NCI-H187 (cell line): Measurements from ENCODE around the gene IL16.
"Not testable (repeated sequence)": the region's sequence is repeated elsewhere in the genome, so short reads cannot be mapped to it uniquely, and the experiment has no call there.

Experiments used
- DNase-seq, 2 experiments: peaks; one replicate each; lab custom pipeline; 2025; lab: John Stamatoyannopoulos, UW

IL16 gene

GRCh38 chr15:81314378-81314777 lies 117.7 kb downstream of the IL16 start:
- no peak for DNase-seq

- DNase-seq = no peak
Measured at GRCh38 chr15:81315452-81316175, 118.9 kb downstream of the IL16 start.

- DNase-seq = no peak
Measured at GRCh38 chr15:81316267-81316666, 119.6 kb downstream of the IL16 start.

- no peak for DNase-seq
Measured at GRCh38 chr15:81317642-81318017, 121.0 kb downstream of the IL16 start.

- DNase-seq = no peak
Measured at GRCh38 chr15:81321667-81322066, 125.0 kb downstream of the IL16 start.

GRCh38 chr15:81322676-81323253 lies 126.1 kb downstream of the IL16 start:
- no peak for DNase-seq

- DNase-seq = no peak
Measured at GRCh38 chr15:81323559-81323943, 126.9 kb downstream of the IL16 start.

GRCh38 chr15:81323944-81324881 lies 127.5 kb downstream of the IL16 start, which contains the start of gene STARD5:
TSS of gene STARD5 (minus strand) at chr15:81324141. CDS start at chr15:81324099, 42 bp downstream.
- DNase-seq = peak; percentile 86 to 92

- no peak for DNase-seq
Measured at GRCh38 chr15:81326466-81327212, 130.0 kb downstream of the IL16 start.

GRCh38 chr15:81327516-81327915 lies 130.8 kb downstream of the IL16 start:
- DNase-seq = no peak

- no peak for DNase-seq
Measured at GRCh38 chr15:81329446-81329845, 132.8 kb downstream of the IL16 start.

- no peak for DNase-seq
Measured at GRCh38 chr15:81330366-81331090, 133.8 kb downstream of the IL16 start.

- not testable (repeated sequence) for DNase-seq
Measured at GRCh38 chr15:81331141-81331540, 134.5 kb downstream of the IL16 start.

- DNase-seq = no peak
Measured at GRCh38 chr15:81331600-81331999, 134.9 kb downstream of the IL16 start.

GRCh38 chr15:81332326-81332725 lies 135.6 kb downstream of the IL16 start:
- no peak for DNase-seq

GRCh38 chr15:81333363-81333762 lies 136.7 kb downstream of the IL16 start:
- no peak for DNase-seq

- peak; percentile 48 to 74 for DNase-seq
Measured at GRCh38 chr15:81334768-81335435, 138.2 kb downstream of the IL16 start.

GRCh38 chr15:81335631-81336030 lies 139.0 kb downstream of the IL16 start:
- peak in 1 of 2 experiments; percentile 69 for DNase-seq

- DNase-seq = no peak
Measured at GRCh38 chr15:81336568-81336967, 139.9 kb downstream of the IL16 start.

GRCh38 chr15:81337241-81337640 lies 140.6 kb downstream of the IL16 start:
- DNase-seq = no peak

GRCh38 chr15:81337713-81338157 lies 141.1 kb downstream of the IL16 start:
- DNase-seq = no peak
